Activated effector memory CD4-positive, alpha-beta T cell treated with anti-CD3 and anti-CD28 coated beads, Interleukin-2, amount 50 U/mL, for 16 hours (primary cell): ENCODE measurements around the gene GHDC.
"Not testable (repeated sequence)": the region's sequence is repeated elsewhere in the genome, so short reads cannot be mapped to it uniquely, and the experiment has no call there.

Experiments
- DNase-seq: peaks from one replicate; pipeline ENCODE4 v3.0.0-alpha.2; 2020

Gene GHDC

GRCh38 chr17:42193969-42194899 lies at the start of gene GHDC:
Gene GHDC (minus strand): TSS chr17:42194494. CDS start chr17:42193581, 913 bp downstream.
- DNase-seq: peak; percentile 93

- no peak for DNase-seq
Observed at GRCh38 chr17:42243493-42243982, 49.2 kb upstream of the GHDC start.

GRCh38 chr17:42241871-42242270 lies 47.6 kb upstream of the GHDC start:
- no peak for DNase-seq

GRCh38 chr17:42240863-42241262 lies 46.6 kb upstream of the GHDC start:
- DNase-seq: not testable (repeated sequence)

GRCh38 chr17:42240201-42240600 lies 45.9 kb upstream of the GHDC start:
- no peak for DNase-seq

GRCh38 chr17:42239576-42239975 lies 45.3 kb upstream of the GHDC start:
- DNase-seq: not testable (repeated sequence)

- no peak for DNase-seq
Observed at GRCh38 chr17:42236760-42237159, 42.5 kb upstream of the GHDC start.

GRCh38 chr17:42233994-42234393 lies 39.7 kb upstream of the GHDC start:
- no peak for DNase-seq

- no peak for DNase-seq
Observed at GRCh38 chr17:42233156-42233555, 38.9 kb upstream of the GHDC start.

GRCh38 chr17:42230225-42230624 lies 35.9 kb upstream of the GHDC start:
- no peak for DNase-seq

GRCh38 chr17:42227849-42228700 lies 33.8 kb upstream of the GHDC start:
- no peak for DNase-seq

- DNase-seq: no peak
Observed at GRCh38 chr17:42225646-42226045, 31.4 kb upstream of the GHDC start.

- peak; percentile 53 for DNase-seq
Observed at GRCh38 chr17:42224651-42225050, 30.4 kb upstream of the GHDC start.

GRCh38 chr17:42221886-42222745 lies 27.8 kb upstream of the GHDC start:
- DNase-seq: peak; percentile 81

- not testable (repeated sequence) for DNase-seq
Observed at GRCh38 chr17:42219280-42219679, 25.0 kb upstream of the GHDC start.

GRCh38 chr17:42214156-42214555 lies 19.9 kb upstream of the GHDC start:
- DNase-seq: no peak

GRCh38 chr17:42212382-42212781 lies 18.1 kb upstream of the GHDC start:
- no peak for DNase-seq

- DNase-seq: not testable (repeated sequence)
Observed at GRCh38 chr17:42211921-42212341, 17.6 kb upstream of the GHDC start.

GRCh38 chr17:42210046-42210445 lies 15.8 kb upstream of the GHDC start:
- no peak for DNase-seq

- not testable (repeated sequence) for DNase-seq
Observed at GRCh38 chr17:42206153-42206612, 11.9 kb upstream of the GHDC start.

- DNase-seq: no peak
Observed at GRCh38 chr17:42203354-42203753, 9.1 kb upstream of the GHDC start.

- no peak for DNase-seq
Observed at GRCh38 chr17:42202696-42203095, 8.4 kb upstream of the GHDC start.
